PC-3 (cell line): ENCODE data around the gene IER5L. TPM values are rescaled to one million over a fixed set of nuclear protein-coding genes. Genes with fewer than 3 reads are reported as not detected.

Experiments used
- ATAC-seq: fragments of 200-7000 bp; cut with Tn5 transposase; 2 replicates; pipeline ENCODE4 v1.9.1; 2020; ENCODE audit warnings: mild to moderate bottlenecking, moderate library complexity
- BruUV-seq: library from RNA; stranded (reverse); fragments of 400-500 nt; replicated peaks from 2 replicates; lab custom pipeline; 2021; lab: Mats Ljungman, UMichigan
- CTCF ChIA-PET: fragments of 300-600 bp; sonication (Branson Sonifier 250); formaldehyde crosslinking; loops from one replicate; lab custom pipeline; 2022; ENCODE audit warnings: antibody characterized with exemption; lab: Charles Lee
- POLR2A ChIA-PET: fragments of 300-600 bp; sonication (Branson Sonifier 250); formaldehyde crosslinking; loops from one replicate; lab custom pipeline; 2022; ENCODE audit warnings: antibody characterized with exemption; ENCODE audit not compliant: unreplicated experiment; lab: Charles Lee
- DNase-seq: peaks from one replicate; pipeline ENCODE4 v3.0.0-alpha.2; 2015
- H2AFZ ChIP-seq: fragments of 300-600 bp; sonication (generic); 2 replicates; pipeline ENCODE4 v1.6.0; 2016; ENCODE audit warnings: antibody characterized with exemption, low read length
- H3F3A ChIP-seq: fragments of 300-600 bp; sonication (generic); one replicate; pipeline ENCODE4 v1.6.0; 2017; ENCODE audit warnings: antibody characterized with exemption, low read length, control low read depth, mild to moderate bottlenecking; ENCODE audit not compliant: unreplicated experiment
- H3K27ac ChIP-seq: fragments of 300-600 bp; sonication (generic); 2 replicates; pipeline ENCODE4 v1.5.1; 2016; ENCODE audit warnings: mild to moderate bottlenecking, low read length
- H3K27me3 ChIP-seq: fragments of 300-600 bp; sonication (generic); 2 replicates; pipeline ENCODE4 v1.6.1; 2016; ENCODE audit warnings: low read length, mixed read lengths
- H3K36me3 ChIP-seq: fragments of 300-600 bp; sonication (generic); 2 replicates; pipeline ENCODE4 v1.6.1; 2016; ENCODE audit warnings: low read depth, mixed run types, low read length, mixed read lengths
- H3K4me1 ChIP-seq: fragments of 300-600 bp; sonication (generic); 2 replicates; pipeline ENCODE4 v1.5.1; 2016; ENCODE audit warnings: low read length; ENCODE audit not compliant: insufficient read depth
- H3K4me2 ChIP-seq: fragments of 300-600 bp; sonication (generic); 2 replicates; pipeline ENCODE4 v1.6.0; 2016; ENCODE audit warnings: low read length
- H3K4me3 ChIP-seq: fragments of 300-600 bp; sonication (generic); 2 replicates; pipeline ENCODE4 v1.5.1; 2016; ENCODE audit warnings: mild to moderate bottlenecking, low read length, mixed read lengths
- H3K79me2 ChIP-seq: fragments of 300-600 bp; sonication (generic); 2 replicates; pipeline ENCODE4 v1.6.1; 2017; ENCODE audit warnings: low read length, mixed read lengths
- H3K9ac ChIP-seq: fragments of 300-600 bp; sonication (generic); 2 replicates; pipeline ENCODE4 v1.6.0; 2016; ENCODE audit warnings: mild to moderate bottlenecking, low read length
- H3K9me2 ChIP-seq: fragments of 300-600 bp; sonication (generic); replicated peaks from 2 replicates; pipeline ENCODE4 v1.6.1; 2016; ENCODE audit warnings: mixed run types, low read length, mixed read lengths
- H3K9me3 ChIP-seq: fragments of 300-600 bp; sonication (generic); 2 replicates; pipeline ENCODE4 v1.6.1; 2016; ENCODE audit warnings: low read length, mixed read lengths
- H4K20me1 ChIP-seq: fragments of 300-600 bp; sonication (generic); 2 replicates; pipeline ENCODE4 v1.6.1; 2016; ENCODE audit warnings: low read length, mixed read lengths
- EZH2 ChIP-seq: fragments of 300-600 bp; sonication (generic); IDR thresholded peaks from one replicate; pipeline ENCODE4 v1.6.1; 2017; ENCODE audit warnings: antibody characterized with exemption, mild to moderate bottlenecking, low read length; ENCODE audit not compliant: unreplicated experiment
- EZH2phosphoT487 ChIP-seq: fragments of 300-600 bp; sonication (generic); IDR thresholded peaks from 2 replicates; pipeline ENCODE4 v1.6.1; 2018; ENCODE audit warnings: mild to moderate bottlenecking, antibody characterized with exemption, low read length, borderline replicate concordance
- intact Hi-C: fragments of 100-400 bp; cut with micrococcal nuclease; formaldehyde crosslinking; loops from 2 replicates; pipeline ENCODE4 v1.9.0; 2023
- total RNA-seq: library from RNA; depleted of rRNA; stranded (reverse); fragments of >200 nt; gene quantifications from 2 replicates; pipeline ENCODE4 v1.2.3, GENCODE V29; 2014
- TF ChIP-seq, protein P1 (sequence below): fragments of 300-600 bp; sonication (generic); conservative IDR thresholded peaks from 2 replicates; pipeline ENCODE4 v1.5.1; 2017; ENCODE audit warnings: antibody characterized with exemption, low read depth, mild to moderate bottlenecking, low read length

Gene IER5L
- total RNA-seq, 1 experiment from 2014 or later = 46.1 TPM

DNA sequence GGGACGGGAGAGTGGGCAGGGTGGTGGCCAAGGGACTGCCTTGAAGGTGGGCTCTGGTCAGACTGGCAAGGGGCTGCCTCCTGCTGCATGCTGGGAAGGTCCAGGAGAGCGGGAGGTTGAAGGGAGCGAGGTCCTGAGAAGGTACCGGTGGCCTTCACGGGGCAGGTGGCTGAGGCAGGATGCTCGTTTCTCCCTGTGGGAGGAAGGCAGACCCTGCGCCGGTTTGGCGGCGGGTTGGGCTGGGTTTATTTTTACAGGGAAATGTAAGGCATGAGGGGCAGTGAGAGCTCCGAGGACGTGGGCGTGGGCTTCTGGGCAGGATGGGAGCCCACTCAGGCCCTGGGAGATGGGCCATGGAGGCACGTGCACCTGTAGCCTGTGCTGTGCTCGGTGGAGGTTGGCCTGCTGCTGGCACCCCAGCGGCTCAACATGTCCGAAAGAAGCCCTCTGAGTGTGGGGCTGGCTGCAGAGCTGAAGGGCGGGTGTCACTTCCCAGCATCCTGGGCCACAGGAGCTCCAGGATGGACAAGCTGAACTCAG is 27.3 kb downstream of the IER5L start:
- BruUV-seq = no TSS peak
- CTCF ChIA-PET = no interaction called here
- Histone ChIP-seq H3K9me2 (no peaks in the 10 kb centered on the region), H4K20me1 (no peaks in the 10 kb centered on the region), H3K27ac (no peak overlapping the region), H2AFZ (no peak overlapping the region), H3K36me3 (no peaks in the 10 kb centered on the region), H3K4me2 (no peak overlapping the region), H3K27me3 (no peaks in the 10 kb centered on the region), H3F3A (no peaks in the 10 kb centered on the region), H3K4me3 (no peak overlapping the region), H3K9ac (no peak overlapping the region), H3K4me1 (no peaks in the 10 kb centered on the region), H3K79me2 (no peaks in the 10 kb centered on the region), H3K9me3 (no peaks in the 10 kb centered on the region)
- TF ChIP-seq, protein P1, sequence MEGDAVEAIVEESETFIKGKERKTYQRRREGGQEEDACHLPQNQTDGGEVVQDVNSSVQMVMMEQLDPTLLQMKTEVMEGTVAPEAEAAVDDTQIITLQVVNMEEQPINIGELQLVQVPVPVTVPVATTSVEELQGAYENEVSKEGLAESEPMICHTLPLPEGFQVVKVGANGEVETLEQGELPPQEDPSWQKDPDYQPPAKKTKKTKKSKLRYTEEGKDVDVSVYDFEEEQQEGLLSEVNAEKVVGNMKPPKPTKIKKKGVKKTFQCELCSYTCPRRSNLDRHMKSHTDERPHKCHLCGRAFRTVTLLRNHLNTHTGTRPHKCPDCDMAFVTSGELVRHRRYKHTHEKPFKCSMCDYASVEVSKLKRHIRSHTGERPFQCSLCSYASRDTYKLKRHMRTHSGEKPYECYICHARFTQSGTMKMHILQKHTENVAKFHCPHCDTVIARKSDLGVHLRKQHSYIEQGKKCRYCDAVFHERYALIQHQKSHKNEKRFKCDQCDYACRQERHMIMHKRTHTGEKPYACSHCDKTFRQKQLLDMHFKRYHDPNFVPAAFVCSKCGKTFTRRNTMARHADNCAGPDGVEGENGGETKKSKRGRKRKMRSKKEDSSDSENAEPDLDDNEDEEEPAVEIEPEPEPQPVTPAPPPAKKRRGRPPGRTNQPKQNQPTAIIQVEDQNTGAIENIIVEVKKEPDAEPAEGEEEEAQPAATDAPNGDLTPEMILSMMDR = no peak
- TF ChIP-seq EZH2 (no peak), EZH2phosphoT487 (no peak)
- intact Hi-C loops = no loop called here
- ATAC-seq (no peak), DNase-seq (no peak)
- POLR2A ChIA-PET = no interaction called here

DNA sequence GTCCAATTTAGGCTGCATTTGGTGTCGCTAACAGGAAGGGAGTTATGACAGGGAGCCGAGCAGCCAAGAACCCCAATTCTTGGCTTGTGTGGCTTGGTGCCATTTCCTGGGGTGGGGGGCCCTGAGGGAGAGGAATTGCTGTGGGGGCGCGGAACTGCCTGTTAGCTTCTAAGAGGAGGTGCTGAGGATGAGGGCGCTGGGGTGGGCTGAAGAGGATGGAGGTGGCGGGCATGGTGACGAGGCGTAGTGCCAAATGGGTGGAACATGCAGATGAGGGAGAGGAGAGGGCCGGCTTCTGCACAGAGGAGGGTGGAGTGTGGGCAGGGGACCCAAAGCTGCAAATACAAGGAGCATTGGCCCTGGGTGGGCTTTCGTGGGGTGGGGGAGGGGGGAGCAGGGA is 27.9 kb downstream of the IER5L start:
- BruUV-seq = no TSS peak
- no peak overlapping the region for H3K4me2 ChIP-seq
- H3K27me3 ChIP-seq = no peaks in the 10 kb centered on the region
- TF ChIP-seq, protein P1 = no peak
- TF ChIP-seq EZH2phosphoT487 = no peak
- no peak for TF ChIP-seq EZH2
- no peaks in the 10 kb centered on the region for H3K79me2 ChIP-seq
- no peak overlapping the region for H3K9ac ChIP-seq
- H2AFZ ChIP-seq = no peak overlapping the region
- intact Hi-C loops = no loop called here
- no peaks in the 10 kb centered on the region for H3K9me3 ChIP-seq
- no peaks in the 10 kb centered on the region for H3K36me3 ChIP-seq
- ChIA-PET POLR2A (no interaction called here), CTCF (no interaction called here)
- no peaks in the 10 kb centered on the region for H3K4me1 ChIP-seq
- ATAC-seq (no peak), DNase-seq (no peak)
- no peak overlapping the region for H3K4me3 ChIP-seq
- H4K20me1 ChIP-seq = no peaks in the 10 kb centered on the region
- no peaks in the 10 kb centered on the region for H3F3A ChIP-seq
- no peak overlapping the region for H3K27ac ChIP-seq
- H3K9me2 ChIP-seq = no peaks in the 10 kb centered on the region

DNA sequence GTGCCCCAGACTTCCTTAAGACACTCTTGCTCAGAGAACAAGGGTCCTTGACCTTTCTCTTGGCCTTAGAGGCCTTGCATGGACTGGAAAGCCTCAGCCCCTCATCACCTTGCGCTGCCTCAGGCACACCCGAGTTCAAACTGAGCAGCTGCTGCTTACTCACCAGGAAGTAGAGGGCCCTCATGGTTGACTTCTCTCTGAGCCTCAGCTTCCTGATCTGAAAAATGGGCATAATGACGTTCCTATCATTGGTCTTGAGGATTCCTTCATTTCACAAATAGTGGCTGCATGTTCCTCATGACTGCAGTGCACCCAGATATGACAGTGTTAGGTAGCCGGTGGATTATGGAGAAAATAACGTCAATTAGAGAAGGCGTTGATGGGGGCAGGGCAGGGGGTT is 28.6 kb downstream of the IER5L start:
- no peaks in the 10 kb centered on the region for H3K36me3 ChIP-seq
- no peak overlapping the region for H3K4me3 ChIP-seq
- H3F3A ChIP-seq = no peaks in the 10 kb centered on the region
- BruUV-seq = no TSS peak
- TF ChIP-seq EZH2 (no peak), EZH2phosphoT487 (no peak)
- TF ChIP-seq, protein P1 = no peak
- no peak overlapping the region for H3K9ac ChIP-seq
- H3K79me2 ChIP-seq = no peaks in the 10 kb centered on the region
- intact Hi-C loops = loop anchor here (10.0 kb wide), 1 partner anchor 335 kb away; no protein-coding TSS in a partner anchor
- H3K27ac ChIP-seq = no peak overlapping the region
- H3K4me1 ChIP-seq = no peaks in the 10 kb centered on the region
- H3K9me3 ChIP-seq = no peaks in the 10 kb centered on the region
- H3K27me3 ChIP-seq = no peaks in the 10 kb centered on the region
- no peak overlapping the region for H3K4me2 ChIP-seq
- POLR2A ChIA-PET = no interaction called here
- DNase-seq (no peak), ATAC-seq (no peak)
- H4K20me1 ChIP-seq = no peaks in the 10 kb centered on the region
- H2AFZ ChIP-seq = no peak overlapping the region
- CTCF ChIA-PET = no interaction called here
- no peaks in the 10 kb centered on the region for H3K9me2 ChIP-seq
